ENCODE data around the gene DAPK2. TPM values are rescaled to one million over a fixed set of nuclear protein-coding genes. Genes with fewer than 3 reads are reported as not detected.

DAPK2 gene
- total RNA-seq, 4 donors from 2014 or later = 45.1 to 244 (median 107) TPM

- no peak for TF ChIP-seq POLR2A (IDR thresholded peaks at IDR 0.05)
- TF ChIP-seq EP300 (IDR thresholded peaks at IDR 0.05; ENCODE audit: low read depth) = no peak
- TF ChIP-seq POLR2AphosphoS5 (IDR thresholded peaks at IDR 0.05) = no peak
- no peak for TF ChIP-seq CTCF (IDR thresholded peaks at IDR 0.05)
- intact Hi-C loops (cut with DNase I; ENCODE audit: low total_unique reads) (no loop called here), in situ Hi-C loops (cut with MboI; ENCODE audit: low pct_ligation_motif_present in 1 of 4, low pct_unique_long_range_greater_than_20kb in 1 of 4, low sequenced_read_pairs in 3 of 4) (no loop called here)
- Histone ChIP-seq H3K36me3 (no peaks in the 10 kb centered on the region), H3K27me3 (no peaks in the 10 kb centered on the region), H3K4me1 (peaks cover 23 to 62% (median 56%) of the 10 kb centered on the region in 4 donors), H3K9me3 (no peaks in the 10 kb centered on the region), H3K27ac (peak overlapping the region; percentile 73 to 88 (median 83)), H3K4me3 (no peak overlapping the region)
- no peak for DNase-seq
- 89% methylated on average over 1 of the region's 1 CpG; no CpG with 5 or more reads in 1 of the 2 donors for WGBS, 2 donors (ENCODE audit: low coverage in 1 of 2)
Measured at GRCh38 chr15:63971904-63972303, 74.4 kb downstream of the DAPK2 start.

- Histone ChIP-seq H3K9me3 (no peaks in the 10 kb centered on the region), H3K4me3 (no peak overlapping the region), H3K36me3 (no peaks in the 10 kb centered on the region), H3K4me1 (peaks cover 23 to 62% (median 56%) of the 10 kb centered on the region in 4 donors), H3K27ac (peak overlapping the region; percentile 73 to 88 (median 83)), H3K27me3 (no peaks in the 10 kb centered on the region)
- WGBS, 2 donors (ENCODE audit: low coverage in 1 of 2) = 76% methylated on average over 2 of the region's 2 CpGs; no CpG with 5 or more reads in 1 of the 2 donors
- peak; percentile 42 for DNase-seq
- TF ChIP-seq EP300 (IDR thresholded peaks at IDR 0.05; ENCODE audit: low read depth) (no peak), CTCF (IDR thresholded peaks at IDR 0.05) (no peak), POLR2A (IDR thresholded peaks at IDR 0.05) (no peak), POLR2AphosphoS5 (IDR thresholded peaks at IDR 0.05) (no peak)
- in situ Hi-C loops (cut with MboI; ENCODE audit: low pct_ligation_motif_present in 1 of 4, low pct_unique_long_range_greater_than_20kb in 1 of 4, low sequenced_read_pairs in 3 of 4) = no loop called here
- intact Hi-C loops (cut with DNase I; ENCODE audit: low total_unique reads) = no loop called here
Measured at GRCh38 chr15:63971427-63971805, 74.9 kb downstream of the DAPK2 start.

- WGBS, 2 donors (ENCODE audit: low coverage in 1 of 2) = 43 to 71% methylated on average over 2 to 3 of the region's 3 CpGs
- no peaks in the 10 kb centered on the region for H3K36me3 ChIP-seq
- no peak for DNase-seq
- peak overlapping the region; percentile 73 to 88 (median 83) for H3K27ac ChIP-seq
- H3K4me3 ChIP-seq = no peak overlapping the region
- intact Hi-C loops (cut with DNase I; ENCODE audit: low total_unique reads) = no loop called here
- no peaks in the 10 kb centered on the region for H3K9me3 ChIP-seq
- no peaks in the 10 kb centered on the region for H3K27me3 ChIP-seq
- no peak for TF ChIP-seq POLR2AphosphoS5 (IDR thresholded peaks at IDR 0.05)
- no peak for TF ChIP-seq CTCF (IDR thresholded peaks at IDR 0.05)
- no peak for TF ChIP-seq POLR2A (IDR thresholded peaks at IDR 0.05)
- no peak for TF ChIP-seq EP300 (IDR thresholded peaks at IDR 0.05; ENCODE audit: low read depth)
- in situ Hi-C loops (cut with MboI; ENCODE audit: low pct_ligation_motif_present in 1 of 4, low pct_unique_long_range_greater_than_20kb in 1 of 4, low sequenced_read_pairs in 3 of 4) = no loop called here
- peaks cover 23 to 62% (median 56%) of the 10 kb centered on the region in 4 donors for H3K4me1 ChIP-seq
Measured at GRCh38 chr15:63970621-63971426, 75.5 kb downstream of the DAPK2 start.

GRCh38 chr15:63969652-63970421 is 76.4 kb downstream of the DAPK2 start:
- DNase-seq = peak; percentile 84
- in situ Hi-C loops (cut with MboI; ENCODE audit: low pct_ligation_motif_present in 1 of 4, low pct_unique_long_range_greater_than_20kb in 1 of 4, low sequenced_read_pairs in 3 of 4) = no loop called here

More at GRCh38 chr15:63969652-63970421, 76.4 kb downstream of the DAPK2 start:
- intact Hi-C loops (cut with DNase I; ENCODE audit: low total_unique reads) = no loop called here
- Histone ChIP-seq H3K36me3 (peaks cover 0 to 5% (median 0%) of the 10 kb centered on the region in 4 donors), H3K27ac (peak overlapping the region; percentile 73 to 88 (median 83)), H3K4me1 (peaks cover 23 to 62% (median 56%) of the 10 kb centered on the region in 4 donors), H3K4me3 (no peak overlapping the region), H3K27me3 (no peaks in the 10 kb centered on the region), H3K9me3 (no peaks in the 10 kb centered on the region)
- peak in 2 of 3 donors; percentile 73 to 78 for TF ChIP-seq POLR2AphosphoS5 (IDR thresholded peaks at IDR 0.05)
- TF ChIP-seq POLR2A (IDR thresholded peaks at IDR 0.05) = peak; percentile 27
- peak in 1 of 5 experiments; percentile 24 for TF ChIP-seq CTCF (IDR thresholded peaks at IDR 0.05)
- no peak for TF ChIP-seq EP300 (IDR thresholded peaks at IDR 0.05; ENCODE audit: low read depth)
- 69 to 73% methylated on average over 2 of the region's 2 CpGs for WGBS, 2 donors (ENCODE audit: low coverage in 1 of 2)

All from transverse colon (tissue), 4 donors.